ENCODE data around the gene OR1F1. TPM values are rescaled to one million over a fixed set of nuclear protein-coding genes. Genes with fewer than 3 reads are reported as not detected.
A peak's percentile ranks its signal among the peaks of the same experiment; 100 is the strongest.

OR1F1 gene
- total and polyA plus RNA-seq, 7 donors, result not detected

DNA sequence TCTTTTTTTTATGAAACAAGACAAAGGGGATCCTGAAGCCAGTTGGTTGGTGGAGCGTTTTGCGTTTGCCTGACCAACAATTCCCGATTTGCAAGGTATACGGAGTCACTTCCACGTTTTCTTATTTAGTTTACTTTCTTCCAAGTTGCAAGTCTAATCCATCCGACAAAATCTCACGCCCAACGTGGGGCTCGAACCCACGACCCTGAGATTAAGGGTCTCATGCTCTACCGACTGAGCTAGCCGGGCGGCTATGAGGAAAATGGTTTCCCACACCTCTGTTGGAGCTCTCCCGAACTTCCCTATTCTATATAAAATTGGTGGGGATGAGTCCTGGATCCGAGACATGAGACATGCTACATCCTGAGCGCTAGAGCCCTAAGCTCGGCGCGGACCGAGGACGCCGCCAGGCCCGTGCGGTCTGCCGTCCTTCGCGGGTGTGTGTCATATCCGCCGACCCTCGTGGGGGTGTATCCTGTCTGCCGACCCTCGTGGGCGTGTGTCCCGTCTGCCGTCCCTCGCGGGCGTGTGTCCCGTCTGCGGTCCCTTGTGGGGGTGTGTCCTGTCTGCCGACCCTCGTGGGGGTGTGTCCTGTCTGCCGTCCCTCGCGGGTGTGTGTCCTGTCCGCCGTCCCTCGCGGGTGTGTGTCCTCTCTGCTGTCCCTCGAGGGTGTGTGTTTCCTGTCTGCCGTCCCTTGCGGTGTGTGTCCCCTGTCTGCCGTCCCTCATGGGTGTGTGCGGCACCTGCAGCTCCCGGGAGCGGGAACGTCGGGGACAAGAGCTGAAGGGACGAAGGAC, 30.6 kb upstream of the OR1F1 start:
- intact Hi-C loops (cut with DNase I), result loop anchor here (10.0 kb wide), 2 partner anchors 243 to 383 kb away; partner anchors contain the start of genes ELOB and FLYWCH1
- H3K27me3 ChIP-seq, result peaks cover 0 to 27% (median 6%) of the 10 kb centered on the region in 3 donors
- H3K36me3 ChIP-seq, result no peaks in the 10 kb centered on the region
- peak; percentile 82 for DNase-seq
- H3K4me3 ChIP-seq, result peak overlapping the region; percentile 52 to 92 (median 78)
- H3K4me1 ChIP-seq, result peaks cover 0 to 28% (median 18%) of the 10 kb centered on the region in 4 donors
- TF ChIP-seq, protein P1, sequence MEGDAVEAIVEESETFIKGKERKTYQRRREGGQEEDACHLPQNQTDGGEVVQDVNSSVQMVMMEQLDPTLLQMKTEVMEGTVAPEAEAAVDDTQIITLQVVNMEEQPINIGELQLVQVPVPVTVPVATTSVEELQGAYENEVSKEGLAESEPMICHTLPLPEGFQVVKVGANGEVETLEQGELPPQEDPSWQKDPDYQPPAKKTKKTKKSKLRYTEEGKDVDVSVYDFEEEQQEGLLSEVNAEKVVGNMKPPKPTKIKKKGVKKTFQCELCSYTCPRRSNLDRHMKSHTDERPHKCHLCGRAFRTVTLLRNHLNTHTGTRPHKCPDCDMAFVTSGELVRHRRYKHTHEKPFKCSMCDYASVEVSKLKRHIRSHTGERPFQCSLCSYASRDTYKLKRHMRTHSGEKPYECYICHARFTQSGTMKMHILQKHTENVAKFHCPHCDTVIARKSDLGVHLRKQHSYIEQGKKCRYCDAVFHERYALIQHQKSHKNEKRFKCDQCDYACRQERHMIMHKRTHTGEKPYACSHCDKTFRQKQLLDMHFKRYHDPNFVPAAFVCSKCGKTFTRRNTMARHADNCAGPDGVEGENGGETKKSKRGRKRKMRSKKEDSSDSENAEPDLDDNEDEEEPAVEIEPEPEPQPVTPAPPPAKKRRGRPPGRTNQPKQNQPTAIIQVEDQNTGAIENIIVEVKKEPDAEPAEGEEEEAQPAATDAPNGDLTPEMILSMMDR (IDR thresholded peaks at IDR 0.05), result no peak
- TF ChIP-seq EP300 (IDR thresholded peaks at IDR 0.05) (no peak), POLR2A (IDR thresholded peaks at IDR 0.05) (no peak), POLR2AphosphoS5 (IDR thresholded peaks at IDR 0.05) (no peak)
- H3K9me3 ChIP-seq, result no peaks in the 10 kb centered on the region
- 1 to 2% methylated on average over 59 of the region's 59 CpGs for WGBS, 2 donors
- H3K27ac ChIP-seq, result peak overlapping the region; percentile 78 to 87 (median 86)

DNA sequence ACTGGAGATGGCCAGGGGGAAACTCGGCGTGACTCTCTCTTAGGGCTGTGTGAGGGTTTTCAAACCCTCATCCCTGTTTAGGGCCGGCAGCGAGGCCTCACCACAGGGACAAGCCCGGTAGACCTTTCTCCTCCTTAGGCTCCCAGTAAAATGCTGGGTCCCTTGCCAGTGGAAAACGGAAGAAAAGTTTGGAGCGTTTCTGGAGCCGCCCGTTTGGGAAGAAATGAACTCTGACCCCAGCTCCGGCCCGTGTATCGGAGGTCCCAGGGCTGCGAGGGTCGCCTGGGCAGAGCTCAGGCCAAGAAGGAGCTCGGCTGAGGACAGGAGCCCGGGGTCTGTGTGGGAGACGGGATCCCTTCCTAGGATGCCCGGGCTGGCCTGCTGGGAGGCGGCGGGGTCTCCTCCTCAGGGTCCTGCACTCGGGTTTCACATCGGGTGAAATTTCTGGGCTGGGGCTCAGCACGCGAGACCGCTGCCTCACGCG, 29.9 kb upstream of the OR1F1 start:
- peaks cover 0 to 27% (median 16%) of the 10 kb centered on the region in 4 donors for H3K4me1 ChIP-seq
- WGBS, 2 donors, result 0 to 1% methylated on average over 27 of the region's 27 CpGs
- H3K36me3 ChIP-seq, result no peaks in the 10 kb centered on the region
- intact Hi-C loops (cut with DNase I), result loop anchor here (10.0 kb wide), 2 partner anchors 243 to 383 kb away; partner anchors contain the start of genes ELOB and FLYWCH1
- H3K9me3 ChIP-seq, result no peaks in the 10 kb centered on the region
- peaks cover 0 to 31% (median 6%) of the 10 kb centered on the region in 3 donors for H3K27me3 ChIP-seq
- DNase-seq, result no peak
- H3K27ac ChIP-seq, result peak overlapping the region; percentile 78 to 87 (median 86)
- H3K4me3 ChIP-seq, result peak overlapping the region; percentile 52 to 92 (median 78)
- TF ChIP-seq, protein P1 (IDR thresholded peaks at IDR 0.05), result no peak
- no peak for TF ChIP-seq POLR2AphosphoS5 (IDR thresholded peaks at IDR 0.05)
- TF ChIP-seq EP300 (IDR thresholded peaks at IDR 0.05), result no peak
- TF ChIP-seq POLR2A (IDR thresholded peaks at IDR 0.05), result no peak

DNA sequence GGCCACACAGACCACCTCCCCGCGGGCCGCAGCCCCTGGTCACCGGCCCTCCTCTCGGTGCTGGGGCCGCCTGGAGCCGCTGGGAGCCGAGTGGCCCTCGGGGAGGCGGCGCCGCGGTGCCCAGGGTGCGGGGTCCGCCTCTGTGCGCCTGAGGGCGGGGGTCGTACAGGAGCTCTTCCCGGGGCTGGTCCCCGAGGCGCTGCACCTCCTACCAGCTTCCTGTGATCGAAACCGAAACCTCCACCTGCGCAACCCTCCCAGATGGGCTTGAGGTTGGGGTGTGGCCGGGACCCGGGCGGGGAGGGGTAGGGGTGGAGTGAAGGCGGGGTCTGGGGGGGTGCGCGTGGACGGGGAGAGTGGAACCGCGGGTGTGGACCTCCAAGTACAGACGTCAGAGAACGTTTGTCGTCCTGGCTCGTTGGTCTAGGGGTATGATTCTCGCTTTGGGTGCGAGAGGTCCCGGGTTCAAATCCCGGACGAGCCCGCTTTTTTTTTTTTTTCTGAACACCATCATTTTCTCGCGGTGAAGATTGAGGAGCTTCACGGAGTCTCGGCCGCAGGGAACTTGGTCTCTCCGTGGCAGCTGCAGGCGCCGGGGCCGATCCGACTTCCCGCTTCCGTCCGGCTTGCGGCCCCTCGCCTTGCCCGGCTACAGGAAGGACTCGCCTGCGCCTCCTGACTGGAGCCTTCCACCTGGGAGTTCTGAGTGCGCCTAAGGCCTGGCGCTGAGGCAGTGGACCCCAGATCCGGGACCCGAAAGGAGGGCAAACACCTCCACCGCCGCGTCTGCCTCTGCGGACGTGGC, 29.3 kb upstream of the OR1F1 start:
- peak; percentile 95 for DNase-seq
- no peaks in the 10 kb centered on the region for H3K9me3 ChIP-seq
- H3K4me3 ChIP-seq, result peak overlapping the region; percentile 52 to 92 (median 78)
- intact Hi-C loops (cut with DNase I), result loop anchor here (10.0 kb wide), 2 partner anchors 244 to 384 kb away; partner anchors contain the start of genes ELOB and FLYWCH1
- H3K36me3 ChIP-seq, result no peaks in the 10 kb centered on the region
- peak in 3 of 4 donors; percentile 6 to 42 (median 10) for TF ChIP-seq POLR2AphosphoS5 (IDR thresholded peaks at IDR 0.05)
- TF ChIP-seq, protein P1 (IDR thresholded peaks at IDR 0.05), result no peak
- WGBS, 2 donors, result 1 to 2% methylated on average over 70 of the region's 70 CpGs
- H3K27me3 ChIP-seq, result peaks cover 0 to 38% (median 6%) of the 10 kb centered on the region in 3 donors
- peaks cover 0 to 27% (median 16%) of the 10 kb centered on the region in 4 donors for H3K4me1 ChIP-seq
- H3K27ac ChIP-seq, result peak overlapping the region; percentile 78 to 87 (median 86)

DNA sequence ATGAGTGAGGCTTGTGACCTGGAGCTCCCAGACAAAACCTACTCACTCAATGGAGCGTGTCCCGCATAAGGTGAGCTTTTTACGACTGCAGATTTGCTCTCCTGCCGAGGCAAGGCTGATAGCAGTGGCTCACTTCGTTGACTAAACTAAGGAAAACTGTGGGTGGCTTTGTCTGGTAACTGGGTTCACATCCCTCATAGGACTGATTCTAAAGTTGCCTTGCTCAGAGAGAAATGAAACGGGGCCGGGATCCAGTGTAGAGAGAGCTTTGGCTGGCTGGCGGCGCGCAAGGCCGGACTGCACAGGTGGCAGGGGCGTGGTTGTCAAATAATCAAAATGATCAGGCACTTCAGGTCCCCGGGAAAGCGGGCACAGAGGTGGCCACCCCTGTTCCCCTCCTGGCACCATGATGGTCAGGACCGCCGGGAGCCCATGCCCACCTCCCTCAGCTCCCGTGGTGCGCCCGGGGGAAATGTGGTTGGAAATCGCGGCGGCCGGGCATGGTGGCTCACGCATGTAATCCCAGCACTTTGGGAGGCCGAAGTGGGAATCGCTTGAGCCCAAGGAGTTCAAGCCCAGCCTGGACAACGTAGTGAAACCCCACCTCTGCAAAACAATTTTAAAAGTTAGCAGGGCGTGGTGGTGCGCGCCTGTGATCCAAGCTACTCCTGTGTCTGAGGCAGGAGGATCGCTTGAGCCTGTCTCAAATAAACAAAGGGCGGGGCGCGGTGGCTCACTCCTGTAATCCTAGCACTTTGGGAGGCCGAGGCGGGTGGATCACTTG, 26.6 kb upstream of the OR1F1 start:
- Histone ChIP-seq H3K36me3 (no peaks in the 10 kb centered on the region), H3K27ac (no peak overlapping the region), H3K4me3 (no peak overlapping the region), H3K9me3 (no peaks in the 10 kb centered on the region), H3K4me1 (peaks cover 0 to 32% (median 19%) of the 10 kb centered on the region in 4 donors), H3K27me3 (peaks cover 0 to 38% (median 6%) of the 10 kb centered on the region in 3 donors)
- 32 to 80% methylated on average over 36 of the region's 36 CpGs for WGBS, 2 donors
- intact Hi-C loops (cut with DNase I), result no loop called here
- no peak for TF ChIP-seq POLR2A (IDR thresholded peaks at IDR 0.05)
- DNase-seq, result peak; percentile 53

Data from sigmoid colon (tissue), 7 donors.